ENCODE results near the gene MAPK6. TPM values are rescaled to one million over a fixed set of nuclear protein-coding genes. Genes with fewer than 3 reads are reported as not detected.

The MAPK6 gene
- total RNA-seq, 5 donors from 2014 or later (not counting 1 experiment from before 2014, with no cell fraction given), result 15.1 to 35.1 (median 19.8) TPM

DNA sequence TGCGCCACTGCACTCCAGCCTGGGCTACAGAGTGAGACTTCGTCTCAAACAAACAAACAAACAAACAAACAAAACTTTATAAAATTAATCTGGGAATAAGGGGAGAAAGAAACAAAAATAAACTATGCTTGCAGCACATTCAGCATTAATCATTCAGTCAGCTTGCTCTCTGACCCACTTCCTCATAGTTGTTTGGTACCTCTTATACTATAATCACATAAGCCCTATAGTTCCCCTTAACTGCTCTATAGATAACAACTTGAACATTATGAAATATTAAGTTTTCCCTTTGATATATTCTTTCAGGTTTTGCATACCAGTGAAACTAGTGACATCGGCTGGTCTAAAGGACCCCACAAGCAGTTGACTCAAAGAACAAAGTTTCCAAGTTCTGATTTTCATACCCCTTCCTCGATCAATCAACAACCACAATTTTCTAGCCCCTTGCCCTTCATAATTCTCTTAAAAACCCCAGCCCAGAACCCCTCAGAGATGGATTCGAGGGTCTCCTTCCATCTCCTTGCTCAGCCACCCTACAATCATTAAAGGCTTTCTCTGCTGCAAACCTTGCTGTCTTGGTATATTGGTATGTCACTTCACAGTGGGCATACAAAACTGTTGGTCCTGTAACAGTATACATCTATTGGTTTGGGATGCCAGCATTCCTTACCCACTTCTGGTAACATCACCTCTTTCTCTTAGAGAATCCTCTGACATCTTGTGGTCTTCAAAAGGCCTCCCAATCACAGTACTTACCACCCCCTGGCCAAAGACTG, 67.2 kb downstream of the MAPK6 start:
- ChIA-PET CTCF (no interaction called here), POLR2A (no interaction called here)
- H3K9me3 Mint-ChIP-seq, result peaks cover 7 to 16% (median 10%) of the 10 kb centered on the region in 3 donors
- H3K4me3 Mint-ChIP-seq, result no peak overlapping the region
- peaks cover 3% of the 10 kb centered on the region for H3K9me3 ChIP-seq
- H3K36me3 ChIP-seq (ENCODE audit: control insufficient read depth in 2 of 2, extremely low read depth in 1 of 2, insufficient read depth in 1 of 2, low read length in 1 of 2), result peaks cover 0 to 3% of the 10 kb centered on the region in 2 donors
- H3K27ac Mint-ChIP-seq, result no peak overlapping the region
- WGBS (ENCODE audit: insufficient coverage), result 88% methylated on average over 2 of the region's 5 CpGs
- peaks cover 0 to 10% of the 10 kb centered on the region in 2 experiments for H3K4me1 ChIP-seq (ENCODE audit: control insufficient read depth in 1 of 2, extremely low read depth in 1 of 2, insufficient read depth in 2 of 2, low read length in 2 of 2)
- no peak overlapping the region for H3K4me3 ChIP-seq (ENCODE audit: control insufficient read depth in 1 of 2, extremely low read depth in 1 of 2, low read length in 1 of 2)
- peaks cover 4% of the 10 kb centered on the region for H3K36me3 Mint-ChIP-seq
- no peaks in the 10 kb centered on the region for H3K27me3 ChIP-seq (replicated peaks in 1 of 2; ENCODE audit: control insufficient read depth in 2 of 2, extremely low read depth in 1 of 2, insufficient read depth in 2 of 2, low read length in 1 of 2)
- no peak for ATAC-seq (replicated peaks in 1 of 4)
- H3K4me1 Mint-ChIP-seq, result peaks cover 7 to 14% (median 11%) of the 10 kb centered on the region in 3 donors
- no peak for DNase-seq
- peaks cover 5 to 8% of the 10 kb centered on the region in 2 donors for H3K27me3 Mint-ChIP-seq
- no peak overlapping the region for H3K27ac ChIP-seq (ENCODE audit: low read length)

- no peak overlapping the region for H3K4me3 ChIP-seq (ENCODE audit: control insufficient read depth in 1 of 2, extremely low read depth in 1 of 2, low read length in 1 of 2)
- peaks cover 0 to 8% of the 10 kb centered on the region in 2 experiments for H3K27me3 ChIP-seq (replicated peaks in 1 of 2; ENCODE audit: control insufficient read depth in 2 of 2, extremely low read depth in 1 of 2, insufficient read depth in 2 of 2, low read length in 1 of 2)
- Mint-ChIP-seq H3K27ac (no peak overlapping the region), H3K27me3 (peaks cover 5 to 8% of the 10 kb centered on the region in 2 donors), H3K4me1 (no peaks in the 10 kb centered on the region), H3K36me3 (peaks cover 4% of the 10 kb centered on the region), H3K4me3 (no peak overlapping the region), H3K9me3 (peaks cover 7 to 16% (median 10%) of the 10 kb centered on the region in 3 donors)
- peaks cover 0 to 3% of the 10 kb centered on the region in 2 donors for H3K36me3 ChIP-seq (ENCODE audit: control insufficient read depth in 2 of 2, extremely low read depth in 1 of 2, insufficient read depth in 1 of 2, low read length in 1 of 2)
- no peak for ATAC-seq (replicated peaks in 1 of 4)
- CTCF ChIA-PET, result interaction anchor here in 1 of 2 donors (0.5 kb wide), 1 partner anchor 312 kb away, joined by 4 read pairs; no protein-coding TSS in a partner anchor
- peaks cover 3% of the 10 kb centered on the region for H3K9me3 ChIP-seq
- no peaks in the 10 kb centered on the region for H3K4me1 ChIP-seq (ENCODE audit: control insufficient read depth in 1 of 2, extremely low read depth in 1 of 2, insufficient read depth in 2 of 2, low read length in 2 of 2)
- POLR2A ChIA-PET, result no interaction called here
- DNase-seq, result no peak
- no peak overlapping the region for H3K27ac ChIP-seq (ENCODE audit: low read length)
Observed at GRCh38 chr15:52090193-52090592, 71.2 kb downstream of the MAPK6 start.

DNA sequence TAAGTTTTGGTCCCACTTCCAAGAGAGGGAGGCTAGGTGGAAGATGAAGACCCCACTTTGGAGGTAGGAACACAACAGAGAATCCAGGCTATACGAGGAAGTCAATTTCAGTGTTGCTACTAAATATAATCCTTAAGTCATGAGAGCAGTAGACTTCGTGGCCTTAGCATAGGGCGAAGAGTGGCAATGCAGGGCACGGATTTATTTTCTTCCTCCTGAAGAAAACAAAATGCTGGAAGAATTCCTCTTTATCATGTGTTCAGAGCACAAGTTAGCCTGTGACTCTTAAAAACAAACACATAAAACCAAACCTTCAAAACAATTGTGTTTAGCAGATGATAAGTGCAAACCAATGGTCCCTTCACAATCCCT, 74.1 kb downstream of the MAPK6 start:
- Mint-ChIP-seq H3K9me3 (peaks cover 7 to 16% (median 10%) of the 10 kb centered on the region in 3 donors), H3K4me1 (no peaks in the 10 kb centered on the region), H3K4me3 (no peak overlapping the region), H3K36me3 (peaks cover 10% of the 10 kb centered on the region), H3K27ac (no peak overlapping the region), H3K27me3 (peaks cover 5 to 8% of the 10 kb centered on the region in 2 donors)
- ChIA-PET CTCF (no interaction called here), POLR2A (no interaction called here)
- H3K27me3 ChIP-seq (replicated peaks in 1 of 2; ENCODE audit: control insufficient read depth in 2 of 2, extremely low read depth in 1 of 2, insufficient read depth in 2 of 2, low read length in 1 of 2), result peaks cover 0 to 8% of the 10 kb centered on the region in 2 experiments
- H3K36me3 ChIP-seq (ENCODE audit: control insufficient read depth in 2 of 2, extremely low read depth in 1 of 2, insufficient read depth in 1 of 2, low read length in 1 of 2), result no peaks in the 10 kb centered on the region
- DNase-seq (no peak), ATAC-seq (replicated peaks in 1 of 4) (no peak)
- H3K27ac ChIP-seq (ENCODE audit: low read length), result no peak overlapping the region
- no peaks in the 10 kb centered on the region for H3K4me1 ChIP-seq (ENCODE audit: control insufficient read depth in 1 of 2, extremely low read depth in 1 of 2, insufficient read depth in 2 of 2, low read length in 2 of 2)
- no peak overlapping the region for H3K4me3 ChIP-seq (ENCODE audit: control insufficient read depth in 1 of 2, extremely low read depth in 1 of 2, low read length in 1 of 2)
- WGBS (ENCODE audit: insufficient coverage), result 83% methylated on average over 2 of the region's 4 CpGs
- peaks cover 3% of the 10 kb centered on the region for H3K9me3 ChIP-seq

- H3K4me3 Mint-ChIP-seq, result no peak overlapping the region
- peaks cover 5 to 8% of the 10 kb centered on the region in 2 donors for H3K27me3 Mint-ChIP-seq
- H3K4me1 Mint-ChIP-seq, result no peaks in the 10 kb centered on the region
- H3K4me1 ChIP-seq (ENCODE audit: control insufficient read depth in 1 of 2, extremely low read depth in 1 of 2, insufficient read depth in 2 of 2, low read length in 2 of 2), result no peaks in the 10 kb centered on the region
- ChIA-PET POLR2A (no interaction called here), CTCF (no interaction called here)
- H3K36me3 ChIP-seq (ENCODE audit: control insufficient read depth in 2 of 2, extremely low read depth in 1 of 2, insufficient read depth in 1 of 2, low read length in 1 of 2), result no peaks in the 10 kb centered on the region
- no peak for DNase-seq
- peaks cover 0 to 8% of the 10 kb centered on the region in 2 experiments for H3K27me3 ChIP-seq (replicated peaks in 1 of 2; ENCODE audit: control insufficient read depth in 2 of 2, extremely low read depth in 1 of 2, insufficient read depth in 2 of 2, low read length in 1 of 2)
- no peak overlapping the region for H3K27ac Mint-ChIP-seq
- H3K4me3 ChIP-seq (ENCODE audit: control insufficient read depth in 1 of 2, extremely low read depth in 1 of 2, low read length in 1 of 2), result no peak overlapping the region
- H3K9me3 Mint-ChIP-seq, result peaks cover 7 to 16% (median 10%) of the 10 kb centered on the region in 3 donors
- ATAC-seq (replicated peaks in 1 of 4), result no peak
- H3K9me3 ChIP-seq, result peaks cover 3% of the 10 kb centered on the region
- 58% methylated on average over 7 of the region's 12 CpGs for WGBS (ENCODE audit: insufficient coverage)
- H3K36me3 Mint-ChIP-seq, result peaks cover 10% of the 10 kb centered on the region
- no peak overlapping the region for H3K27ac ChIP-seq (ENCODE audit: low read length)
Observed at GRCh38 chr15:52093539-52094510, 74.8 kb downstream of the MAPK6 start.

GRCh38 chr15:52094811-52095584, 76.0 kb downstream of the MAPK6 start:
- Histone ChIP-seq H3K27me3 (replicated peaks in 1 of 2; ENCODE audit: control insufficient read depth in 2 of 2, extremely low read depth in 1 of 2, insufficient read depth in 2 of 2, low read length in 1 of 2) (peaks cover 0 to 8% of the 10 kb centered on the region in 2 experiments), H3K27ac (ENCODE audit: low read length) (no peak overlapping the region), H3K4me1 (ENCODE audit: control insufficient read depth in 1 of 2, extremely low read depth in 1 of 2, insufficient read depth in 2 of 2, low read length in 2 of 2) (no peaks in the 10 kb centered on the region), H3K36me3 (ENCODE audit: control insufficient read depth in 2 of 2, extremely low read depth in 1 of 2, insufficient read depth in 1 of 2, low read length in 1 of 2) (no peaks in the 10 kb centered on the region), H3K9me3 (peaks cover 3% of the 10 kb centered on the region), H3K4me3 (ENCODE audit: control insufficient read depth in 1 of 2, extremely low read depth in 1 of 2, low read length in 1 of 2) (no peak overlapping the region)
- H3K9me3 Mint-ChIP-seq, result peaks cover 3 to 7% (median 5%) of the 10 kb centered on the region in 3 donors
- H3K4me1 Mint-ChIP-seq, result no peaks in the 10 kb centered on the region
- H3K27me3 Mint-ChIP-seq, result peaks cover 2 to 5% of the 10 kb centered on the region in 2 donors
- H3K27ac Mint-ChIP-seq, result no peak overlapping the region
- no peak for DNase-seq
- ATAC-seq (replicated peaks in 1 of 4), result no peak
- H3K36me3 Mint-ChIP-seq, result peaks cover 5% of the 10 kb centered on the region
- CTCF ChIA-PET, result no interaction called here
- H3K4me3 Mint-ChIP-seq, result no peak overlapping the region
- 86% methylated on average over 10 of the region's 12 CpGs for WGBS (ENCODE audit: insufficient coverage)
- POLR2A ChIA-PET, result no interaction called here

All from T-cell (primary cell).